Progenitor cell of endocrine pancreas (in vitro differentiated cells): ENCODE data around the gene TEKTIP1. TPM values are rescaled to one million over a fixed set of nuclear protein-coding genes. Genes with fewer than 3 reads are reported as not detected.

Experiments used
- DNase-seq: peaks from one replicate; pipeline ENCODE4 v3.0.0; 2021; ENCODE audit warnings: low spot score; ENCODE audit not compliant: unreplicated experiment
- H3K27ac Mint-ChIP-seq: 2 replicates; pipeline ENCODE4 v1.8.0; 2021; ENCODE audit warnings: mild to moderate bottlenecking, moderate library complexity, mixed read lengths
- H3K27me3 Mint-ChIP-seq: 2 replicates; pipeline ENCODE4 v1.8.0; 2021; ENCODE audit warnings: mixed read lengths
- H3K36me3 Mint-ChIP-seq: 2 replicates; pipeline ENCODE4 v1.8.0; 2022; ENCODE audit warnings: mixed read lengths; ENCODE audit not compliant: insufficient read depth
- H3K4me1 Mint-ChIP-seq: 2 replicates; pipeline ENCODE4 v1.8.0; 2021; ENCODE audit warnings: low read depth, mixed read lengths
- H3K4me3 Mint-ChIP-seq: 2 replicates; pipeline ENCODE4 v1.8.0; 2021; ENCODE audit warnings: low read depth, mild to moderate bottlenecking, moderate library complexity, mixed read lengths
- H3K9me3 Mint-ChIP-seq: 2 replicates; pipeline ENCODE4 v1.8.0; 2021; ENCODE audit warnings: low read depth, mixed read lengths
- total RNA-seq: library from RNA; stranded (reverse); gene quantifications from 2 replicates; pipeline ENCODE4 v1.2.1, GENCODE V29; 2021
- TF ChIP-seq, protein P1 (sequence below): fragments of 200-600 bp; sonication (generic); IDR thresholded peaks from one replicate; pipeline ENCODE4 v1.5.0; 2021; ENCODE audit warnings: antibody characterized with exemption, mild to moderate bottlenecking; ENCODE audit not compliant: unreplicated experiment

The TEKTIP1 gene
- total RNA-seq, 1 donor from 2014 or later = 4.0 TPM

DNA sequence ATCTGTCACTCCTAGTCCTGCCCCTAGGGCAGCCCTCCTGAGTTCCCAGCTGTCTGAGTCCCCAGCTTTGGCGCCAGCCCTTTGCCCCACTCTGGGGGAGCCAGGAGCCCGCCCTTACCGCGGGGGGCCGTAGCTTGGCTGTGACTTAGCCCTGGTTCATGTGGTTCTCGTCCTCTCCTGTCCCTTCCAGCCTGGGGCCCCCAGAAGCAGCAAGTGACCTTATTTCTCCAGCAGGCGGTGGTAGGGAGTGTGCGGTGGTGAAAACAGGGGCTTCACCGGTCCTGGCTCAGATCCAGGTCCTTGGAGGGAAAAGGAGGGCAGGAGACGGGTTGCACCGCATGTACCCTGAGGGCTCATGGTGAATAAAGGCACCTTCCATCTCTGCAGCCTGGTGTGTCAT, 54.2 kb downstream of the TEKTIP1 start:
- Mint-ChIP-seq H3K4me1 (no peaks in the 10 kb centered on the region), H3K4me3 (no peak overlapping the region), H3K27ac (no peak overlapping the region), H3K27me3 (peaks cover 29% of the 10 kb centered on the region), H3K9me3 (no peaks in the 10 kb centered on the region), H3K36me3 (no peaks in the 10 kb centered on the region)
- no peak for DNase-seq
- TF ChIP-seq, protein P1, sequence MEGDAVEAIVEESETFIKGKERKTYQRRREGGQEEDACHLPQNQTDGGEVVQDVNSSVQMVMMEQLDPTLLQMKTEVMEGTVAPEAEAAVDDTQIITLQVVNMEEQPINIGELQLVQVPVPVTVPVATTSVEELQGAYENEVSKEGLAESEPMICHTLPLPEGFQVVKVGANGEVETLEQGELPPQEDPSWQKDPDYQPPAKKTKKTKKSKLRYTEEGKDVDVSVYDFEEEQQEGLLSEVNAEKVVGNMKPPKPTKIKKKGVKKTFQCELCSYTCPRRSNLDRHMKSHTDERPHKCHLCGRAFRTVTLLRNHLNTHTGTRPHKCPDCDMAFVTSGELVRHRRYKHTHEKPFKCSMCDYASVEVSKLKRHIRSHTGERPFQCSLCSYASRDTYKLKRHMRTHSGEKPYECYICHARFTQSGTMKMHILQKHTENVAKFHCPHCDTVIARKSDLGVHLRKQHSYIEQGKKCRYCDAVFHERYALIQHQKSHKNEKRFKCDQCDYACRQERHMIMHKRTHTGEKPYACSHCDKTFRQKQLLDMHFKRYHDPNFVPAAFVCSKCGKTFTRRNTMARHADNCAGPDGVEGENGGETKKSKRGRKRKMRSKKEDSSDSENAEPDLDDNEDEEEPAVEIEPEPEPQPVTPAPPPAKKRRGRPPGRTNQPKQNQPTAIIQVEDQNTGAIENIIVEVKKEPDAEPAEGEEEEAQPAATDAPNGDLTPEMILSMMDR = no peak

Other genes with a start within 250 kb of the TEKTIP1 start
- gene NFIC, start 172.6 kb upstream of the TEKTIP1 start, total RNA-seq = 4.5 and 6.8 TPM in 2 replicates
- 1.3 and 1.6 TPM in 2 replicates for gene SMIM24, start 58.6 kb upstream of the TEKTIP1 start, total RNA-seq
- gene SMIM44, start 55.7 kb upstream of the TEKTIP1 start, total RNA-seq = not detected in 2 replicates
- 9.4 and 9.9 TPM in 2 replicates for gene DOHH, start 38.5 kb upstream of the TEKTIP1 start, total RNA-seq
- gene FZR1, start 32.9 kb upstream of the TEKTIP1 start, total RNA-seq = 61.3 and 70.5 TPM in 2 replicates
- 71.5 and 75.1 TPM in 2 replicates for gene MFSD12, start 18.4 kb downstream of the TEKTIP1 start, total RNA-seq
- gene HMG20B, start 33.8 kb downstream of the TEKTIP1 start, total RNA-seq = 72.8 and 79.7 TPM in 2 replicates
- gene GIPC3, start 46.3 kb downstream of the TEKTIP1 start, total RNA-seq = not detected in 2 replicates
- not detected in 2 replicates for gene TBXA2R, start 67.7 kb downstream of the TEKTIP1 start, total RNA-seq
- gene CACTIN, start 87.6 kb downstream of the TEKTIP1 start, total RNA-seq = 33.4 and 43.9 TPM in 2 replicates
- gene PIP5K1C, start 161.3 kb downstream of the TEKTIP1 start, total RNA-seq = 49.7 and 51.7 TPM in 2 replicates
- gene TJP3, start 169.2 kb downstream of the TEKTIP1 start, total RNA-seq = 36.3 and 40.7 TPM in 2 replicates
- 31.4 and 33.3 TPM in 2 replicates for gene APBA3, start 222.5 kb downstream of the TEKTIP1 start, total RNA-seq
- 38.6 and 39.8 TPM in 2 replicates for gene MRPL54, start 223.5 kb downstream of the TEKTIP1 start, total RNA-seq
- gene RAX2, start 233.1 kb downstream of the TEKTIP1 start, total RNA-seq = not detected in 2 replicates
- gene MATK, start 247.2 kb downstream of the TEKTIP1 start, total RNA-seq = 1.8 TPM in 2 replicates